SK-N-SH treated with all-trans-retinoic acid at 6 μM for 48 hours (cell line): ENCODE results near the gene ZNF221.

Experiments used
- ESRRG ChIP-seq: fragments of 250-450 bp; sonication (Bioruptor Pico); IDR thresholded peaks from 2 replicates; pipeline ENCODE4 v1.6.1; 2021; ENCODE audit warnings: mild to moderate bottlenecking
- SNAI2 ChIP-seq: fragments of 250-450 bp; sonication (Bioruptor Pico); IDR thresholded peaks from 2 replicates; pipeline ENCODE4 v1.5.0; 2020; ENCODE audit warnings: mild to moderate bottlenecking, moderate library complexity
- TCF4 ChIP-seq: fragments of 250-450 bp; sonication (Bioruptor Pico); IDR thresholded peaks from 2 replicates; pipeline ENCODE4 v1.8.0; 2021; ENCODE audit warnings: mild to moderate bottlenecking, moderate library complexity, borderline replicate concordance
- ZNF565 ChIP-seq: fragments of 450-650 bp; formaldehyde crosslinking; conservative IDR thresholded peaks from 2 replicates; pipeline ENCODE4 v1.5.0; 2020; ENCODE audit warnings: low read depth, mild to moderate bottlenecking, moderate library complexity
- ZNF70 ChIP-seq: fragments of 450-650 bp; formaldehyde crosslinking; IDR thresholded peaks from 2 replicates; pipeline ENCODE4 v1.5.0; 2020; ENCODE audit warnings: mild to moderate bottlenecking, moderate library complexity

DNA sequence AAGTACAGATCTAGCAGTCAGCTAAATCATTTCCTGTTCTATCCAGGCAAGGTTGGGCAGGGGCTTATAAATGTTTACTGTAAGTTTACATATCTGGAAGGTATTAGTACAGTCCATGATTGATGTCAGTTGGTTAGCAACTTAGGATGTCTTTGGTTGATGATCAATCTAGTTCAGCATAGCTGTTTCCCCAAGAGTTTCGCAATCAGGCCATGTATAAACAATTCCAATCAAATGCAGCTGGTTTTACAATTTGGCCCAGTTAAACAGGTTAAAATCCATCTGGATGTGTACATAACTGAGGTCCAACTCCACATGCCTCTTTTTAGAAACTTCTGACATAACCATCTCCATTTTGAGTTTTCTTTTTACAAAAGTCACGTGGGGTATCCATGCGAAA is 6.9 kb downstream of the ZNF221 start:
- TF ChIP-seq ZNF565 (CRISPR knock-in tag): no peak
- no peak for TF ChIP-seq ZNF70 (CRISPR knock-in tag)
- TF ChIP-seq SNAI2 (CRISPR knock-in tag): no peak
- no peak for TF ChIP-seq TCF4
- TF ChIP-seq ESRRG: no peak
